Astrocyte of the spinal cord (primary cell): ENCODE results near the gene GAMT.

Experiments used
- DNase-seq: peaks from one replicate; pipeline ENCODE4 v3.0.0; 2011; ENCODE audit warnings: low read depth, low spot score
- H3K4me3 ChIP-seq: 2 replicates; pipeline ENCODE4 v1.5.1; 2011; ENCODE audit warnings: low read depth, mild to moderate bottlenecking, low read length, moderate library complexity
- CTCF ChIP-seq: IDR thresholded peaks from 2 replicates; pipeline ENCODE4 v1.5.1; 2012; ENCODE audit warnings: low read depth, mild to moderate bottlenecking, low read length, inconsistent platforms
- in situ Hi-C: cut with HindIII; loops from 2 replicates; pipeline ENCODE4 v1.10.0; 2017; ENCODE audit warnings: low sequenced_read_pairs

Gene GAMT

GRCh38 chr19:1373042-1373533, 28.3 kb downstream of the GAMT start:
- in situ Hi-C loops: no loop called here
- no peak for TF ChIP-seq CTCF
- H3K4me3 ChIP-seq: no peak overlapping the region
- no peak for DNase-seq

GRCh38 chr19:1370579-1371361, 30.6 kb downstream of the GAMT start:
- in situ Hi-C loops: no loop called here
- TF ChIP-seq CTCF: no peak
- no peak for DNase-seq
- no peak overlapping the region for H3K4me3 ChIP-seq

GRCh38 chr19:1369214-1369805, 32.0 kb downstream of the GAMT start:
- TF ChIP-seq CTCF: no peak
- in situ Hi-C loops: no loop called here
- DNase-seq: no peak
- no peak overlapping the region for H3K4me3 ChIP-seq

GRCh38 chr19:1366899-1367870, 34.2 kb downstream of the GAMT start:
- no peak overlapping the region for H3K4me3 ChIP-seq
- no peak for DNase-seq
- TF ChIP-seq CTCF: no peak
- in situ Hi-C loops: no loop called here

GRCh38 chr19:1366296-1366695, 35.0 kb downstream of the GAMT start:
- no peak for TF ChIP-seq CTCF
- no peak overlapping the region for H3K4me3 ChIP-seq
- DNase-seq: no peak
- in situ Hi-C loops: no loop called here
